GM21619 (cell line): ENCODE data around the gene TAL1.

Experiments used
- ATAC-seq: cut with Tn5 transposase; IDR thresholded peaks from one replicate; pipeline ENCODE4 v1.9.1; 2021; ENCODE audit not compliant: unreplicated experiment

Gene TAL1

DNA sequence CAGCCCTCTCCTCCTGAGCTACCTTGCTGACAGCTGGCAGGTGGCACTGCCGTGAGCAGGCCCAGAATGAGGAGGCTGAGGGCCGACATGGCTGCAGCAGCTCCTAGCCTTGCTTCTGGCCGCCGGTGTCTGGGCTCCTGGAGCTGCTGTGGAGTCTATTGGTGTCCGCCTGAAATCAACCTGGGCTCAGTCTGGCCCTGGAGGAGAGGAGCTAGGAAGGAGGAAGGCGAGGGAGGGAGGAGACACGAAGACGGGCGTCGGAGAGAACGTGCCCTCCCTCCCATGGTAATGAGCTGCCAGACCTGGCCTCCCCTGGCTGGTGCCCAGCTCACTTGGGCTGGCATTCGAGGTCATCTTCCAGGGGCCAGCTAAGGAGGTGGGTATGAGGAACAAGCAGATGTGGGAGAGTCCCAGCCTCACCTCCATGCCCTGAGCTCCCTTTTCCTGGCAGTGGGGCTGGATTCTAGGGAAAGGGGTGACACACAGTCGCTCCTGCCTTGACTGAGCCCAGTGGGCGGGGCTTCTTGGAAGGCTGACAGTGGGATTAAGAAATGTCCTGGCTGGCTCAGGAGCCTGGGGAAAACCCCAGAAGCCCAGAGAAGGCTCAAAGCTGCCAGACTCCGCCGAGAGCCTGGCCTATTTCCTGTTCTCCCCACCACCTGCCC lies 42.0 kb downstream of the TAL1 start, which contains the start of gene PDZK1IP1:
Gene PDZK1IP1 (minus strand): TSS at position 193 of the 665 bp plus-strand sequence. CDS start 104 bp downstream, at position 89.
- no peak for ATAC-seq

DNA sequence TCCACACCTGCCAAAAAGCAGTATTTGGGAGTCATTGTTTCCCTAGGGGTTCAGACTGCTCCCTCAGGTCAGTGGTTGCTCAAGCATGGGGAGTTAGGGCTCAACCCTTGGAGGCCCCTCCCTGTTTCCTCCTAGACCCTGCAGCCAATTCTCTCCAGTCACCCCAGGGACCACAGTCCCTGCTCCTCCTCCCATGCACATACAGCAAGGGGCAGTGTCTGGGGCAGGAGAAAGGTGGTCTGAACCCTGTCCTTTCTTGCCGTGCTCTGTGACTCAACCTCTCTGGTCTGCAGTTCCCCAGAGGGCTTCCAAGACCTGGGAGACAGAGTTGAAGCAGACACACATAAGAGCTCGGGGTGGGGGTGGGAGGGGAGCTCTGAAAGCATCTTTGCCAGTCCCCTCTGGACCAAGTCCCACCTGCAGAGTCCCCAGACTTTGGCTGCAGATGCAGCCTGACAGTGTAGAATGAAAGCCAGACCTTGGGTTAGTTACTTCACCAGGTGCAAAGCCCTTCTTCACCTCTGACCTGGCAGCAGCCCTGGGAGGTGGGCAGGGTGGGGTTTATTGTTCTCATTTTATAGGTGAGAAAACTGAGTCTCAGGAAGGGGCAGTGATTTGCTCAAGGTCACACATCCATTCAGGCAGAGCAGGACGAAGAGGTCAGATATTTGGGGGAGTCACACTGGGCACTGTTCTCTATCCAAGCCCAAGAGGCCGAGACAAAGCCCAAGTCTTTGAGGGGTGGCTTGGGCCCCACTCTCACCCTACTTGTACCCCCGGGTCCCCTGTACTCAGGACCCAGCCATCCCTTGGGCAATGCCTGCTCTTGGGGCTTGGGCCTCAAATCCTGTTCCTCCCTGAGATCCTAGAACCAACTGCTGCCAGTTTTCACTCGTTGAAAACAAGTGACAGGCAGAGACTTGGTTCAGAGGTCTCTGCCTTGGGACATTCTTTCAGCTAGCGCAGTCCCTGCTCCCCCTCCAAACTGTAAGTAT lies 42.9 kb downstream of the TAL1 start:
- ATAC-seq = no peak

DNA sequence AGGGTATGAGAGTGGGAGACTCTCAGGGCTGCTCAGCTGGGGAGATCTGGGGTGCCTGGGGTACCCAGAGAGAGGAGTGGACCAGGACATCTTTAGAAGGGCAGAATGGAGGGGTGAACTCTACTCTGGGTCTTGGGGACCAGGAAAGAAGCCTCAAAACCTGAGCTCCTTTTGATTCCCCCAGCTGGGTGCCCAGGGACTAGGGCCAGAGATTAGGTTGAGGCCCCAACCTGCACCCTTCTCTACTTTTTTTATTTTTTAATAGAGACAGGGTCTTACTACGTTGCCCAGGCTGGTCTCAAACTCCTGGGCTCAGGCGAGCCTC lies 44.1 kb downstream of the TAL1 start:
- no peak for ATAC-seq

- ATAC-seq = no peak
Measured at GRCh38 chr1:47187231-47187925, 44.6 kb downstream of the TAL1 start.

- no peak for ATAC-seq
Measured at GRCh38 chr1:47186267-47187185, 45.5 kb downstream of the TAL1 start.

GRCh38 chr1:47184822-47185677 lies 47.0 kb downstream of the TAL1 start:
- ATAC-seq = no peak

DNA sequence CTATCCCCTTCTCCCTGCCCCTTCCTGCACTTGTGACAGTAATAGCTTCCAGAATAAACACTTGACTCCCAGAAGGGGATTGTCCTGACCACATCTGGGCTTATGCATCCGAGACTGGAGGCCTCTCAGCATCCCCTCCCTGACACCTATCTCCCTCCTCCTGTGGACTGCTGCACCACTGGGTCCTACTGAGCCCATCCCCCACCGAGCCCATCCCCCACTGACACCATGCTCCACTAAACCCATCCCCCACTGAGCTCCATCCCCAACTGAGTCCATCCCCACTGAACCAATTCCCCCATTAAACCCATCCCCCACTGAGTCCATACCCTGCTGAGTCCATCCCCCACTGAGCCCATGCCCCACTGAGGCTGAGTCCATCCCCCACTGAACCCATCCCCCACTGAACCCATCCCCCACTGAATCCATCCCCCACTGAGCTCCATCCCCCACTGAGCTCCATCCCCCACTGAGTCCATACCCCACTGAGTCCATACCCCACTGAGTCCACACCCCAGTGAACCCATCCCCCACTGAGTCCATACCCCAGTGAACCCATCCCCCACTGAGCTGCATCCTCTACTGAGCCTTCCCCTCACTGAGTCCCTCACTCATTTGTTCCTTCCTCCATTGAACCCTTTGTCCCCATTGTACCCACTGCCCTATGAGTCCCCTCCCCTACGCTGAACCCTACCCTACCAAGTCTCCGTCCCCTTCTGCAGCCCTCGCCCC lies 47.8 kb downstream of the TAL1 start:
- ATAC-seq = no peak

DNA sequence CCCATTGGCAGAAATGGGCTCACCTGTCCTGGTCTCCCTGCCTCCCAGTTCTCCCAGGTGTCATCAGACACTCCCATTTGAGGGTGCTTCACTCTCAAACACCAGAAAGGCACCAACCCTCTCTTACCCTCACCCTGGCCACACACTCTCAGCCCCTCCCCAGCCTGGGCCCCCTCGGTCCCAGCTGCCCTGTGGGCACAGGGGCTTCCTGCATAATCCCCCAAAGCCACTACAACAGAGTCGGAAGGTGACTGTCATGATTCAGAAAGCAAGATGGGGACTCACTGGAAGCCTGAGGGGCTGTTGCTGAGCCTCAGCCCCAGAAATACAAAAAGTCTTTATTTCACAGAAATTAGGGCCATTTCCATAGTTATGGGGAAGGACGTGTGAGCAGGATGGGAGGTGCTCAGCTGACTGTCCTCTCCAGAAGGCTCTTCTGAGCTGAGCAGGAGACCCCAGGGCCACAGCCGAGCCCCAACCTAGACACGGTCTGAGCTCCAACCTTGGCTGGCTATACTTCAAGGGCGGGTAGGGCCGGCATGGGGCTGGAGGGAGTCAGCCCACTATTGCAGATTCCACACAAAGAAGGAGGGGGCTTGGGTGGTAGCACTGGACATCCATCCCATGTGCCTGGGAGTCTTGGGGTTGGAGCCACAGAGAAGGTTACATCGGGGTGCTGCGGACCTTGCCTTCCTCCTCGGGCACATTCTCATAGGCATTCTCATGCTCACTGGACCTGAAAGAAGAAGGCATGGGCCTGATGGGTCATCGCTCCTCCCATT lies 48.5 kb downstream of the TAL1 start:
- ATAC-seq = no peak

DNA sequence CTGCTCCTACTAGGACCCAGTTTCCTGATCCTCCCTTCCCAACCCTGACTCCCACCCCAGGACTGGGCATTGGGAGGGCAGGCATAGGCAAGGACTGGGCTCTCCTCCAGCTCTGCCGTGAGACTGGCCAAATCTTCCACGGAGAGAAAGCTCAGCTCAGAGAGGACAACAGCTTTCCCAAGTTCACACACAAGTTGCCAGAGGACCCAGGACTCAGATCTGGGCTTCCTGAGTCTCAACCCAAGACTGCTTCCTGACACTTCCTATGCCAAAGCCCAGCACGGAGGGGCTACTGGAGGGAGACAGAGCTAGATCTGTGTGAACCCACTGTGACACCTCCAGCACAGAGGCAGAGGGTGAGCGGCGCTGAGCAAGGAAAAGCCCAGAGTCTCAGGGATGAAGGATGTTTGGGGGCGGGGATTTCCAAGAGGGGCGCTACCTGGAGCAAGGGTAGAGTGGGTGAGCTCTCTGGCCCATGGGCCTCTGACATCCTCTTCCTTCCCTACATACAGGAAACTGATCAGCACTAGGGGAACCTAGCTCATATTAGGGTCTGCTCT lies 49.3 kb downstream of the TAL1 start:
- no peak for ATAC-seq

DNA sequence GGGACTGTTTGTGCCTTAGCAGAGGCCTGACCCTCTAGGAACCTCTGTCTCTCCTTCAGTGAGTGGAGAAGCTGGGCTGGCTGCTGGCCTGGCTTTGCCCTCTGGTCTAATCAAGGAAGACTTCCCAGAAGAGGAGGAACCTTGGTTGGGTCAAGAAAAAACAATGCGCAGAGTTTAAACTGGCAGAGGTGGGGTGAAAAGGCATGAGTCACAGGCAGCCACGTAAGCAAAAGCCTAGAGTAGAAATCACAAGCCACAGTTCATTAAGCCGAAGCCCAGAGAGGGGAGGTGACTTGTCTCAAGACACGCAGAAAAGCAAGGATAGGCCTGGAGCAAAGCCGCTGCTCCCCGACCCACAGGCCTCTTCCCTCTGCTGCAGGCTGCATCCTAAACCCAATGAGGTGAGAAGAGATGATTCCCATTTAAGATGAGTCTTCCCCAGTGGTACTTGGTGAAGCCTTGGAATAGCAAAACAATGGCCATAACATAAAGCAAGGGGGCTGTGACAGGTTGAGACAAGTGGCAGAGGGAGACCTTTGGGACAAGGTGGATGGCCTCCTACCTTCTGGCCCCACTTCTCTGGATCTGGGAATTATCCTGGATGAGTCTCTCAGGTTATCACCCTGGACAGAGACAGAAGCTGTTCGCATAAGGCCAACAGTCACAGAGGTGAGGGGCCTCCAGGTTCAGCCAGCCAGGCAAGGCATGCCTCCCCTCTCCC lies 49.9 kb downstream of the TAL1 start:
- ATAC-seq = no peak

DNA sequence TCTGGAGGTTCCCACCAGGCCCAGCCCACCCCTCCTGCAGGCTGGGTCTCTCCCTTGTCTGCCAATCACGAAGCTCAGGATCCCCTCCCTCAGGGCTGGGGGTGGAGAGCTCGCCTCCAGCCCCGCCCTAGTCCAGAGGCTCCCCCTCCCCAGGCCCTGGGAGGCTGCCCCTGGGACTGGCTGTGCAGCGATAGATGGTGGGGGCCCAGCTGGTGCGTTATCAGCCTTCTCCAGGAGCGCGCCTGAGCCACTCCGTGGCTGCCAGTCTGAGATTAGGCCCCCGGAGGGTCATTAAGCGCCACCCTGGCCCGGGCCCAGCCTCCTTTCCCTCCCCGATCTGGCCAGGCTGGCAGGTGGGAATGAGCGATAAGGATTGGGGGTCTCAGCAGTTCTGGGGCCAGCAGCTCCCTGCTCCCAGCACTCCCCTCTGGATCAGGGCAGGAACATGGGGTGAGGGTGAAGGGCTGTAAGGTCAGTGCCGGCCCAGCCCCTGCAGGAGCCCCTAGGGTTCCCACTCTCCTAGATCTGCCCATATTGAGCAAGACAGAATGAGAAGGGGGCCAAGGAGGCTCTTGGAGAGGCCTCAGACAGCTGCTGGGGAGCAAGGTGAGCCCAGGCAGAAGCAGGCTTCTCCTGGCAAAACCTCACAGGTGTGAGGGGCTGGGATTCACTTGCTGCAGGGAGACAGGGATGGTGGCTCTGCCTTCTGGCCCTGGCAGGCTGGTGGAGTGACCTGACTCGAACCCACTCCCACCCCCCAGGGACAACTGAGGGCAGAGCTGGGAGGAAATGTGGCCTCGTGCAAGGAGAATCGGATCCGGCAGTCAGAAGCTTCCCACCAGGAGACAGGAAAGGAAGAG lies 50.7 kb downstream of the TAL1 start:
- no peak for ATAC-seq

- ATAC-seq = no peak
Measured at GRCh38 chr1:47180603-47181094, 51.4 kb downstream of the TAL1 start.

DNA sequence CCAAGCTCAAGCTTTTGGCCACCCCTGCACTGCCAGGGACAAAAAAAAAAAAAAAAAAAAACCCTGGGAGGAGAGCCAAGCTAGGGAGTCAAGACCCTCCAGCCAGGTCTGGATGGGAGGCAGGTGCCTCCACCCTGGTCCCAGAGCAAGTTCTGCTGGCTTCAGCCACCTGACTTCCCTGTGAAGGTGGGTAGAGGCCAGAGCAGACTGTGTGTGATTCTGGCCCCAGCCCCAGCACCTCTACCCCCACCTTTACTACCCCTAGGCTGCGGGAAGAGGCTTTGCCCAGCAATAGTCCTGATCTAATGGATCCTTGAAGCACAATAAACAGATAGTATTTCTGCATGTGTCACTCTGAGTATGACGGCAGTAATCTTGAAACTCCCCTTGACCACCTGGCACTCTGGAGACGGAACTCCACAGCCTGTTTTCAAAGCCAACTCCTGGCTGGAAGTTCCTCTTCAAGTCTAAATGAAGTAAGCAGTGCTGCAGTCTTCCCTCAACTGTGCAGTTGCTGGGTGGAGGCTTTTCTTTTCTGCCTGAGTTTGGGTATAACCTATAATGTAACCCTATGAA lies 51.9 kb downstream of the TAL1 start:
- no peak for ATAC-seq

DNA sequence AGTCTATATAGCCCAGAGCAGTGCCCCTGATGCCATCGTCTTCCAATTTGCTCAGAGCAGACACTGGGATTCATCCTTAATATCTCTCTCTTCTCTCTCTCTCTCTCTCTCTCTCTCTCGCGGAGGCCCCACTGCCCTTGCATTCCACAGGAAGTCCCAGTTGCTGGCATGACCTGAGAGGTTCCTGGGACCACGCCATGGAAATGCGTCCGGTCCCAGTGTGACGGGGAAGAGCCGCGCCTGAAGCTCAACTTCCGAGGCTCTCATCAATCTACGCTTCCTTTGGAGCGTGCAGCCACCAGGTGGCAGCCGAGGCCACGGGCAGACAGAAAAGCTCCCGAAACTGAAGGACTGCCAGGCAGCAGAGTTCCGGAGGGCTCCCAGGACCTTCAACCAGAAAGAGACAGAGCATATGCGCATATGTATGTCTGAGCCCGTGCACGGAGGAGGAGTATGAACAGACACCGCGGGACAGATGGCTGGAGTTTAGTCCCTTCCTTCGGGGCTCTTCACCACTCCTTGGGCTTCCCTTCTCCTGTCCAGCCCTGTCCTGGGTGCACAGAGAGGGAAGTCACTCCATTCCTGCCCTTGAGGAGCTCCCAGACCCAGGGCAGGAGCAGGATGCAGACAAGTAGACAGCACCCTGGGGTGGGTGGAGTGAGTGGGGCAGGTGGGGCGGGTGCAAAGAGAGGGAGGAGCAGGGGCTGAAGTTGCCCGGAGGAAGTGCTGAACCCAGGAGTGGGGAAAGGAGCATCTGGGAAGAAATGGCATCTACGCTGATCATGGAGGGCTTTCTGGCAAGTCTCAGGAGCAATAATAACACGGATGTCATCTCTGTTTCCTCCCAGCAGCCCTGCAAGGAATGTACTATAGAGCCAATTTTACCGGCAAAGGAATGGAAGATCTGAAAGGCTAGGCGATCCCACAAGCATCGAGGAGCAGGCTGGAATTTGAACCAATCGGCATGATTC lies 52.7 kb downstream of the TAL1 start:
- peak; percentile 92 for ATAC-seq

DNA sequence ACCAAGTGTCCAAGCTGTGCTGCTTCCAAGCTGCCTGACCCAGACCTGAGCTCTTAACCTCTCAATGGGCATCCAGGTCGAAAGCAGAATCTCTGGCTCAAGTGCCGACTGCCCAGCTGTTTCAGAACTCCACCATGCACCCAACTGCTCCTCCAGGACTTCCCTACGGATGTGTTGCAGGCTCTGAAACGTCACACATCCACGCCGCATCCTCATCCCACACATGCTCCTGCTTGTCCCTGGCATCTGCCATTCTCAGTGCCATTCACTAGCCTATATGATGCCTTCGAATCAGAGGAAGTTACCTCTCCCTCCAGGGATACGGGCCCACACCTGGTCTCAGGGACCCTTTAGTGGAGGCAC lies 53.4 kb downstream of the TAL1 start:
- ATAC-seq = no peak
